Body of pancreas (tissue), 4 donors: ENCODE results near the gene DZIP1.

Experiments used
- CTCF ChIP-seq, 7 experiments: fragments of 450-650 bp in 4 of 7; fragments of 200-600 bp in 3 of 7; sonication (generic) in 3 of 7; IDR thresholded peaks; one replicate each; pipeline ENCODE4 v1.5.1; 2016 to 2019; ENCODE audit warnings: antibody characterized with exemption in 7 of 7
- POLR2A ChIP-seq, 3 donors: fragments of 450-650 bp; IDR thresholded peaks; one replicate each; pipeline ENCODE4 v1.6.1; 2016; ENCODE audit warnings: antibody characterized with exemption in 3 of 3, mild to moderate bottlenecking in 2 of 3

DNA sequence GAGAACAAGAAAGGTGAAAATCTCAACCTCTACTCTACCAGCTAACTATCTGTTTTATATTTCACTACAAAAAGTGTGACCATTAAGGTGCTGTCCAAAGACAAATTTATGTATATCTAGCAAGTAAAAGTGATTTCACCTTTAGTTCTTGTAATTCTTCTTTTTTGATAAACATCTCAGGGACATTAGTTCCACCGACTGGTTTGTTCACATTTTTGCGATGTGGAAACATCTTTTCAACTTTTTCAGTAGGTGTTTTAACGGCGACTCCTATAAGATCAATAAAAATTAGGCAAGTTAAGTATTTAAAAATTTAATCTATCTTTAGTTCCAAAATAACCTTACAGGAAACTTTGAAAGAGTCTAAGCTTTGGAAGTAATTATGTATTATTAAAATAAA, 58.6 kb downstream of the DZIP1 start:
- TF ChIP-seq CTCF (IDR thresholded peaks at IDR 0.05) (no peak), POLR2A (IDR thresholded peaks at IDR 0.05) (no peak)
